Tongue (tissue), 2 donors: Measurements from ENCODE around the gene ECEL1. TPM values are rescaled to one million over a fixed set of nuclear protein-coding genes. Genes with fewer than 3 reads are reported as not detected.

ENCODE experiments used
- DNase-seq: peaks from one replicate; pipeline ENCODE4 v3.0.0-alpha.2; 2015
- total RNA-seq: library from RNA; depleted of rRNA; stranded (reverse); fragments of >200 nt; gene quantifications from one replicate; pipeline ENCODE4 v1.2.3, GENCODE V29; 2014

The ECEL1 gene
- total RNA-seq, 1 donor from 2014 or later: 0.31 TPM

GRCh38 chr2:232522623-232523401, 35.2 kb upstream of the ECEL1 start:
- DNase-seq: no peak

- peak; percentile 73 for DNase-seq
Observed at GRCh38 chr2:232521959-232522622, 34.5 kb upstream of the ECEL1 start.

- no peak for DNase-seq
Observed at GRCh38 chr2:232521098-232521497, 33.5 kb upstream of the ECEL1 start.

GRCh38 chr2:232520489-232520888, 32.9 kb upstream of the ECEL1 start:
- DNase-seq: no peak

GRCh38 chr2:232519581-232520438, 32.2 kb upstream of the ECEL1 start, which contains the start of gene PRSS56:
Gene PRSS56, plus strand, starts transcription at chr2:232520388. Its CDS starts 211 bp downstream, at chr2:232520599.
- no peak for DNase-seq

- no peak for DNase-seq
Observed at GRCh38 chr2:232518844-232519243, 31.2 kb upstream of the ECEL1 start.

GRCh38 chr2:232516551-232516950, 28.9 kb upstream of the ECEL1 start:
- DNase-seq: no peak

- DNase-seq: no peak
Observed at GRCh38 chr2:232515639-232516038, 28.0 kb upstream of the ECEL1 start.

- DNase-seq: no peak
Observed at GRCh38 chr2:232513353-232513752, 25.7 kb upstream of the ECEL1 start.

- peak; percentile 65 for DNase-seq
Observed at GRCh38 chr2:232512602-232513001, 25.0 kb upstream of the ECEL1 start.

GRCh38 chr2:232511336-232511890, 23.8 kb upstream of the ECEL1 start:
- no peak for DNase-seq

- no peak for DNase-seq
Observed at GRCh38 chr2:232508251-232508650, 20.6 kb upstream of the ECEL1 start.

GRCh38 chr2:232506709-232507108, 19.1 kb upstream of the ECEL1 start:
- DNase-seq: no peak

GRCh38 chr2:232505856-232506255, 18.2 kb upstream of the ECEL1 start:
- no peak for DNase-seq

GRCh38 chr2:232504438-232504837, 16.8 kb upstream of the ECEL1 start:
- DNase-seq: no peak

GRCh38 chr2:232503809-232504323, 16.2 kb upstream of the ECEL1 start:
- no peak for DNase-seq

GRCh38 chr2:232502911-232503808, 15.5 kb upstream of the ECEL1 start:
- peak; percentile 68 for DNase-seq

GRCh38 chr2:232502511-232502910, 14.9 kb upstream of the ECEL1 start:
- DNase-seq: no peak

GRCh38 chr2:232501794-232502390, 14.3 kb upstream of the ECEL1 start:
- no peak for DNase-seq

GRCh38 chr2:232501331-232501771, 13.7 kb upstream of the ECEL1 start:
- DNase-seq: no peak

- no peak for DNase-seq
Observed at GRCh38 chr2:232498452-232498851, 10.8 kb upstream of the ECEL1 start.
